ENCODE measurements around the gene CMYA5.

GRCh38 chr5:79686799-79687198 lies 2.8 kb upstream of the CMYA5 start:
- TF ChIP-seq, protein P1, sequence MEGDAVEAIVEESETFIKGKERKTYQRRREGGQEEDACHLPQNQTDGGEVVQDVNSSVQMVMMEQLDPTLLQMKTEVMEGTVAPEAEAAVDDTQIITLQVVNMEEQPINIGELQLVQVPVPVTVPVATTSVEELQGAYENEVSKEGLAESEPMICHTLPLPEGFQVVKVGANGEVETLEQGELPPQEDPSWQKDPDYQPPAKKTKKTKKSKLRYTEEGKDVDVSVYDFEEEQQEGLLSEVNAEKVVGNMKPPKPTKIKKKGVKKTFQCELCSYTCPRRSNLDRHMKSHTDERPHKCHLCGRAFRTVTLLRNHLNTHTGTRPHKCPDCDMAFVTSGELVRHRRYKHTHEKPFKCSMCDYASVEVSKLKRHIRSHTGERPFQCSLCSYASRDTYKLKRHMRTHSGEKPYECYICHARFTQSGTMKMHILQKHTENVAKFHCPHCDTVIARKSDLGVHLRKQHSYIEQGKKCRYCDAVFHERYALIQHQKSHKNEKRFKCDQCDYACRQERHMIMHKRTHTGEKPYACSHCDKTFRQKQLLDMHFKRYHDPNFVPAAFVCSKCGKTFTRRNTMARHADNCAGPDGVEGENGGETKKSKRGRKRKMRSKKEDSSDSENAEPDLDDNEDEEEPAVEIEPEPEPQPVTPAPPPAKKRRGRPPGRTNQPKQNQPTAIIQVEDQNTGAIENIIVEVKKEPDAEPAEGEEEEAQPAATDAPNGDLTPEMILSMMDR (IDR thresholded peaks at IDR 0.05) = no peak
- no peak for TF ChIP-seq EP300 (IDR thresholded peaks at IDR 0.05)

Measured in ovary (tissue), 3 donors.